ENCODE results near the gene PCBP1.

The PCBP1 gene

GRCh38 chr2:70086278-70086837 is 919 bp upstream of the PCBP1 start:
- Histone ChIP-seq H3K9me3 (ENCODE audit: insufficient read depth, low read depth, low read length) (no peaks in the 10 kb centered on the region), H3K4me2 (ENCODE audit: low read depth, low read length, poor library complexity, severe bottlenecking) (peak overlapping the region; percentile 100), H4K20me1 (ENCODE audit: insufficient read depth, low read length, poor library complexity, severe bottlenecking) (peaks cover 45% of the 10 kb centered on the region), H3K4me3 (ENCODE audit: low read length, poor library complexity, severe bottlenecking) (peak overlapping the region; percentile 99), H3K36me3 (ENCODE audit: insufficient read depth, low read length) (peaks cover 25% of the 10 kb centered on the region), H3K9me2 (replicated peaks; ENCODE audit: low read depth, low read length) (no peaks in the 10 kb centered on the region), H3K79me2 (ENCODE audit: insufficient read depth, low read length) (peaks cover 86% of the 10 kb centered on the region), H3F3A (ENCODE audit: low read depth) (peaks cover 10% of the 10 kb centered on the region), H3K27me3 (ENCODE audit: insufficient read depth, low read length, poor library complexity, severe bottlenecking) (peaks cover 6% of the 10 kb centered on the region), H3K9ac (ENCODE audit: low read depth, low read length, poor library complexity, severe bottlenecking) (peak overlapping the region; percentile 100), H3K4me1 (ENCODE audit: insufficient read depth, low read length, poor library complexity, severe bottlenecking) (peaks cover 55% of the 10 kb centered on the region), H2AFZ (ENCODE audit: low read length) (peak overlapping the region; percentile 31; the same call in 1 of the 2 replicates)
- TF ChIP-seq EZH2phosphoT487 (IDR thresholded peaks at IDR 0.05; ENCODE audit: borderline replicate concordance) (no peak), CTCF (conservative IDR thresholded peaks at IDR 0.05; ENCODE audit: low read length) (no peak)

- H3K27me3 ChIP-seq (ENCODE audit: insufficient read depth, low read length, poor library complexity, severe bottlenecking): peaks cover 6% of the 10 kb centered on the region
- TF ChIP-seq EZH2phosphoT487 (IDR thresholded peaks at IDR 0.05; ENCODE audit: borderline replicate concordance) (no peak), CTCF (conservative IDR thresholded peaks at IDR 0.05; ENCODE audit: low read length) (no peak)
- no peak overlapping the region for H2AFZ ChIP-seq (ENCODE audit: low read length)
- peak overlapping the region; percentile 100 for H3K9ac ChIP-seq (ENCODE audit: low read depth, low read length, poor library complexity, severe bottlenecking)
- peaks cover 24% of the 10 kb centered on the region for H3K36me3 ChIP-seq (ENCODE audit: insufficient read depth, low read length)
- no peaks in the 10 kb centered on the region for H3K9me2 ChIP-seq (replicated peaks; ENCODE audit: low read depth, low read length)
- H3K4me1 ChIP-seq (ENCODE audit: insufficient read depth, low read length, poor library complexity, severe bottlenecking): peaks cover 56% of the 10 kb centered on the region
- H3F3A ChIP-seq (ENCODE audit: low read depth): peaks cover 15% of the 10 kb centered on the region
- H3K4me2 ChIP-seq (ENCODE audit: low read depth, low read length, poor library complexity, severe bottlenecking): peak overlapping the region; percentile 99
- H4K20me1 ChIP-seq (ENCODE audit: insufficient read depth, low read length, poor library complexity, severe bottlenecking): peaks cover 42% of the 10 kb centered on the region
- peak overlapping the region; percentile 99 for H3K4me3 ChIP-seq (ENCODE audit: low read length, poor library complexity, severe bottlenecking)
- no peaks in the 10 kb centered on the region for H3K9me3 ChIP-seq (ENCODE audit: insufficient read depth, low read depth, low read length)
- peaks cover 72% of the 10 kb centered on the region for H3K79me2 ChIP-seq (ENCODE audit: insufficient read depth, low read length)
Observed at GRCh38 chr2:70087702-70088597, 673 bp downstream of the PCBP1 start.

- Histone ChIP-seq H3K4me3 (ENCODE audit: low read length, poor library complexity, severe bottlenecking) (peak overlapping the region; percentile 99), H3K4me2 (ENCODE audit: low read depth, low read length, poor library complexity, severe bottlenecking) (peak overlapping the region; percentile 99), H3F3A (ENCODE audit: low read depth) (peaks cover 15% of the 10 kb centered on the region), H3K4me1 (ENCODE audit: insufficient read depth, low read length, poor library complexity, severe bottlenecking) (peaks cover 49% of the 10 kb centered on the region), H3K36me3 (ENCODE audit: insufficient read depth, low read length) (peaks cover 17% of the 10 kb centered on the region), H3K79me2 (ENCODE audit: insufficient read depth, low read length) (peaks cover 64% of the 10 kb centered on the region), H3K9ac (ENCODE audit: low read depth, low read length, poor library complexity, severe bottlenecking) (peak overlapping the region; percentile 100), H3K9me3 (ENCODE audit: insufficient read depth, low read depth, low read length) (no peaks in the 10 kb centered on the region), H4K20me1 (ENCODE audit: insufficient read depth, low read length, poor library complexity, severe bottlenecking) (peaks cover 38% of the 10 kb centered on the region), H3K9me2 (replicated peaks; ENCODE audit: low read depth, low read length) (no peaks in the 10 kb centered on the region), H2AFZ (ENCODE audit: low read length) (no peak overlapping the region), H3K27me3 (ENCODE audit: insufficient read depth, low read length, poor library complexity, severe bottlenecking) (peaks cover 6% of the 10 kb centered on the region)
- TF ChIP-seq CTCF (conservative IDR thresholded peaks at IDR 0.05; ENCODE audit: low read length) (no peak), EZH2phosphoT487 (IDR thresholded peaks at IDR 0.05; ENCODE audit: borderline replicate concordance) (no peak)
Observed at GRCh38 chr2:70088598-70089219, 1.4 kb downstream of the PCBP1 start.
